K562 (cell line): ENCODE data around the gene KMT2A. TPM values are rescaled to one million over a fixed set of nuclear protein-coding genes. Genes with fewer than 3 reads are reported as not detected.
A peak's percentile ranks its signal among the peaks of the same experiment; 100 is the strongest.

Source experiments
- BCLAF1 ChIP-seq, 2 experiments: fragments of 450-650 bp in 1 of 2; IDR thresholded peaks; 2 replicates each; pipeline ENCODE4 v1.6.1; 2011 to 2017; ENCODE audit warnings: low read depth in 2 of 2, antibody characterized with exemption in 1 of 2, borderline replicate concordance in 1 of 2, low read length in 1 of 2, mild to moderate bottlenecking in 1 of 2, mixed read lengths in 1 of 2; ENCODE audit not compliant: control insufficient read depth in 1 of 2
- BHLHE40 ChIP-seq: IDR thresholded peaks from 2 replicates; pipeline ENCODE4 v1.6.1; 2011; ENCODE audit warnings: low read length, improper control_type of control experiment
- BRF2 ChIP-seq: IDR thresholded peaks from 3 replicates; pipeline ENCODE4 v1.6.1; 2011; ENCODE audit warnings: borderline replicate concordance, mild to moderate bottlenecking; ENCODE audit not compliant: insufficient read length, insufficient read depth
- CC2D1A ChIP-seq: fragments of 450-650 bp; IDR thresholded peaks from 2 replicates; pipeline ENCODE4 v1.6.1; 2017; ENCODE audit warnings: mild to moderate bottlenecking
- GTF2A2 ChIP-seq: IDR thresholded peaks from 2 replicates; pipeline ENCODE4 v1.6.1; 2016; ENCODE audit warnings: mild to moderate bottlenecking, missing genetic modification characterization, missing compliant biosample characterization
- HDAC3 ChIP-seq: fragments of 450-650 bp; IDR thresholded peaks from 2 replicates; pipeline ENCODE4 v1.6.1; 2018; ENCODE audit warnings: borderline replicate concordance, mild to moderate bottlenecking, moderate library complexity; ENCODE audit not compliant: partially characterized antibody
- KAT2B ChIP-seq: IDR thresholded peaks from one replicate; pipeline ENCODE4 v1.6.1; 2012; ENCODE audit warnings: low read depth, mild to moderate bottlenecking, control low read depth, inconsistent platforms, low read length, moderate library complexity
- NEUROD1 ChIP-seq: fragments of 150-350 bp; IDR thresholded peaks from 2 replicates; pipeline ENCODE4 v1.6.1; 2014; ENCODE audit warnings: borderline replicate concordance, low read length, low read depth; ENCODE audit not compliant: partially characterized antibody
- PHB2 ChIP-seq: fragments of 450-650 bp; IDR thresholded peaks from 2 replicates; pipeline ENCODE4 v1.6.1; 2017; ENCODE audit warnings: low read depth
- RAD21 ChIP-seq, 2 experiments: fragments of 250-450 bp in 1 of 2; fragments of 450-650 bp in 1 of 2; sonication (Bioruptor Pico) in 1 of 2; formaldehyde crosslinking in 1 of 2; IDR thresholded peaks in 1 of 2; conservative IDR thresholded peaks in 1 of 2; 2 replicates each; pipeline versions ENCODE4 v1.4.0 to v1.8.0; 2020 to 2022; ENCODE audit warnings: mild to moderate bottlenecking in 2 of 2, moderate library complexity in 1 of 2
- TAF15 ChIP-seq: fragments of 200-400 bp; formaldehyde crosslinking; IDR thresholded peaks from 2 replicates; pipeline ENCODE4 v1.6.1; 2017; ENCODE audit warnings: mild to moderate bottlenecking, low read depth, low read length, moderate library complexity
- TAL1 ChIP-seq: fragments of 450-650 bp; IDR thresholded peaks from 2 replicates; pipeline ENCODE4 v1.6.1; 2016; ENCODE audit warnings: mild to moderate bottlenecking
- TCFL5 ChIP-seq: fragments of 250-450 bp; sonication (Bioruptor Pico); conservative IDR thresholded peaks from 2 replicates; pipeline ENCODE4 v1.6.1; 2021; ENCODE audit warnings: mild to moderate bottlenecking, moderate library complexity, matching md5 sums
- TEAD4 ChIP-seq, 2 experiments: sonication (generic) in 1 of 2; formaldehyde crosslinking in 1 of 2; IDR thresholded peaks; 2 replicates each; pipeline versions ENCODE4 v1.6.1 to v1.8.0; 2012 to 2022; ENCODE audit warnings: borderline replicate concordance in 1 of 2, inconsistent platforms in 1 of 2, low read length in 1 of 2, mild to moderate bottlenecking in 1 of 2, missing genetic modification reagents in 1 of 2
- THRAP3 ChIP-seq: fragments of 450-650 bp; IDR thresholded peaks from 2 replicates; pipeline ENCODE4 v1.6.1; 2016; ENCODE audit warnings: mild to moderate bottlenecking, inconsistent platforms, borderline replicate concordance
- YY1 ChIP-seq, 3 experiments: IDR thresholded peaks; 2 replicates each; pipeline ENCODE4 v1.6.1; 2011; ENCODE audit warnings: low read length in 2 of 3, mild to moderate bottlenecking in 2 of 3, moderate library complexity in 2 of 3, borderline replicate concordance in 1 of 3, control low read depth in 1 of 3, low read depth in 1 of 3; ENCODE audit not compliant: insufficient read depth in 3 of 3, insufficient replicate concordance in 2 of 3, control insufficient read depth in 1 of 3, insufficient read length in 1 of 3; ENCODE audit errors: extremely low read depth in 1 of 3
- ZNF561 ChIP-seq: fragments of 450-650 bp; formaldehyde crosslinking; conservative IDR thresholded peaks from 2 replicates; pipeline ENCODE4 v1.4.0; 2020; ENCODE audit warnings: mild to moderate bottlenecking, moderate library complexity
- polyA plus RNA-seq, 8 experiments: library from polyadenylated mRNA; depleted of rRNA in 4 of 8; stranded (reverse) in 5 of 8; unstranded in 3 of 8; fragments of >200 nt; fragmentation: Nextera tagmentation in 2 of 8; fragmentation: Illumina TruSeq in 1 of 8; extraction: Ambion mirVana in 2 of 8; extraction: Trizol in 1 of 8; gene quantifications; 2 replicates each; pipeline versions ENCODE4 v1.2.1 to v1.2.3, GENCODE V29; 2011 to 2014; ENCODE audit warnings: inconsistent platforms in 1 of 8, missing spikeins in 1 of 8
- total RNA-seq, 7 experiments: library from RNA; depleted of rRNA in 6 of 7; stranded (reverse); fragments of >200 nt in 6 of 7; fragmentation: Illumina TruSeq in 2 of 7; extraction: Trizol in 2 of 7; gene quantifications; 2 replicates each; pipeline versions ENCODE4 v1.2.1 to v1.2.3, GENCODE V29; 2011 to 2021; ENCODE audit warnings: low replicate concordance in 1 of 7
- TF ChIP-seq, protein P1 (sequence below): sonication (generic); formaldehyde crosslinking; IDR thresholded peaks from 2 replicates; pipeline ENCODE4 v1.8.0; 2022; ENCODE audit warnings: missing genetic modification reagents, mild to moderate bottlenecking, moderate library complexity, borderline replicate concordance
- TF ChIP-seq, protein P2 (sequence below): fragments of 450-650 bp; IDR thresholded peaks from 2 replicates; pipeline ENCODE4 v1.6.1; 2016; ENCODE audit warnings: low read depth, mild to moderate bottlenecking, moderate library complexity

The KMT2A gene
- total and polyA plus RNA-seq, 9 of the 15 experiments (the other 6 are each of a cell fraction or from before 2014, with no cell fraction given), result 9.6 to 59.9 (median 32.6) TPM

DNA sequence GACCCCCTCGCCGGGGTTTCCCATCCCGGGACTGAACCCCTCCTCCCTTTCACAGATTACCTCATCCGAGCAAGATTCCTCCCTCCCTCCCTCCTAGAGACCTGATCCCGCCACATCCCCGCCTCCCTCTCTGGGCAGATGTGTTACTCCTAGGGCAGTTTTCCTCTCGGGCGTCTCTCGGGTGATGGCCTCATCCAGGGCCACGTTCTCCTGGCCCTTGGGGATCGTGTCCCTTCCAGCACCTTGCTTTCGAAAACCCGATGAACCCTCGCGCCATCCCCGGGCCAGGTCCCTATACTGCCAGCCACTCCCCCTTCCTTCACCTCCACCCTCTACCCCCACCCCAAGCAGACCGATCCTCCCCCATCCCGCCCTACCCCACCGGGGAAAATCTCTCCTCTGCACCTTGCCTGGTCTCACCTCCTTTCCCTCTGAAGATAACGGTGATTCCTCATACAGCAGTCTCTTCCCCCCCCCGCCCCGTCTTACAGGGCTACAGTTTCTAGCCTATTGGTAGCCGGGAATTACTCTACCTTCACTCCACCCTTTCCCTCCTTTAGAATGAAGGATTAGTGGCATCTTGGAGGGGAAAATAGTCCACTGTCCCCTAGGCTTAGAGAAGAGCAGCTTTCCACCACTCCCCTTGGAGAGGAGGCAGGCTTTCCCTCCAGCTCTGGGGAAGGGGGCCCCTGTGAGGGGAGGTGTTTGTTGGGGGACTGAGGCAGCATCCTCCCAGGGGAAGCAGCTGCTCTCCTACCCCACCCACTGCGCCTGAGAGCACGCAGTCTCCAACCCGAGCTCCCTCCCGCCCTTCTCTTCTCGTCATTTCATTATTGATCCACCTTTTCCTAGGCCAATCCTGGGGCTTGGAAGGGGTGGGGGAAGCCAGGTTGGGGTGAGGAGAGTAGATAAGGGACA is 1.2 kb downstream of the KMT2A start (continued):
- TF ChIP-seq KAT2B, result no peak
- peak; percentile 17 for TF ChIP-seq NEUROD1
- no peak for TF ChIP-seq ZNF561 (CRISPR knock-in tag)
- TF ChIP-seq, protein P1, sequence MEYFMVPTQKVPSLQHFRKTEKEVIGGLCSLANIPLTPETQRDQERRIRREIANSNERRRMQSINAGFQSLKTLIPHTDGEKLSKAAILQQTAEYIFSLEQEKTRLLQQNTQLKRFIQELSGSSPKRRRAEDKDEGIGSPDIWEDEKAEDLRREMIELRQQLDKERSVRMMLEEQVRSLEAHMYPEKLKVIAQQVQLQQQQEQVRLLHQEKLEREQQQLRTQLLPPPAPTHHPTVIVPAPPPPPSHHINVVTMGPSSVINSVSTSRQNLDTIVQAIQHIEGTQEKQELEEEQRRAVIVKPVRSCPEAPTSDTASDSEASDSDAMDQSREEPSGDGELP (CRISPR knock-in tag), result peak; percentile 64
- no peak for TF ChIP-seq BHLHE40
- no peak for TF ChIP-seq RAD21 (CRISPR knock-in tag; conservative IDR thresholded peaks at IDR 0.05 in 1 of 2, IDR thresholded peaks at IDR 0.05 in 1 of 2)
- no peak for TF ChIP-seq BRF2
- no peak for TF ChIP-seq HDAC3
- TF ChIP-seq PHB2, result peak; percentile 59; the same call in 1 of the 2 replicates
- peak; percentile 90 for TF ChIP-seq TAL1
- TF ChIP-seq YY1 (IDR thresholded peaks at IDR 0.05; ENCODE audit: borderline replicate concordance in 1 of 3, control insufficient read depth in 1 of 3, extremely low read depth in 1 of 3, insufficient read depth in 3 of 3, insufficient read length in 1 of 3, insufficient replicate concordance in 2 of 3, low read depth in 1 of 3, low read length in 2 of 3), result peak in 1 of 3 experiments; percentile 13
- TF ChIP-seq TCFL5, result no peak
- TF ChIP-seq, protein P2, sequence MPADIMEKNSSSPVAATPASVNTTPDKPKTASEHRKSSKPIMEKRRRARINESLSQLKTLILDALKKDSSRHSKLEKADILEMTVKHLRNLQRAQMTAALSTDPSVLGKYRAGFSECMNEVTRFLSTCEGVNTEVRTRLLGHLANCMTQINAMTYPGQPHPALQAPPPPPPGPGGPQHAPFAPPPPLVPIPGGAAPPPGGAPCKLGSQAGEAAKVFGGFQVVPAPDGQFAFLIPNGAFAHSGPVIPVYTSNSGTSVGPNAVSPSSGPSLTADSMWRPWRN, result no peak
- TF ChIP-seq TEAD4 (IDR thresholded peaks at IDR 0.05; ENCODE audit: low read length), result peak; percentile 86
- TF ChIP-seq TEAD4 (CRISPR knock-in tag; IDR thresholded peaks at IDR 0.05; ENCODE audit: borderline replicate concordance), result no peak
- no peak for TF ChIP-seq THRAP3
- no peak for TF ChIP-seq GTF2A2
- no peak for TF ChIP-seq TAF15
- 0 out of 4 replicates have a peak, but pooled peaks of 1 of the 2 experiments have one; percentile 35 for TF ChIP-seq BCLAF1 (IDR thresholded peaks at IDR 0.05; ENCODE audit: borderline replicate concordance in 1 of 2, control insufficient read depth in 1 of 2, low read depth in 2 of 2, low read length in 1 of 2)
- peak; percentile 39; the same call in 1 of the 2 replicates for TF ChIP-seq CC2D1A
